OCI-LY7 (cell line): ENCODE data around the gene CYRIA. TPM values are rescaled to one million over a fixed set of nuclear protein-coding genes. Genes with fewer than 3 reads are reported as not detected.
A peak's percentile ranks its signal among the peaks of the same experiment; 100 is the strongest.

ENCODE experiments used
- BruUV-seq: library from RNA; stranded (reverse); fragments of 400-500 nt; replicated peaks from 2 replicates; lab custom pipeline; 2021; lab: Mats Ljungman, UMichigan
- CTCF ChIA-PET: fragments of 300-600 bp; sonication (Branson Sonifier 250); formaldehyde crosslinking; loops from one replicate; lab custom pipeline; 2022; ENCODE audit warnings: antibody characterized with exemption; ENCODE audit not compliant: unreplicated experiment; lab: Charles Lee
- POLR2A ChIA-PET: fragments of 300-600 bp; sonication (Branson Sonifier 250); formaldehyde crosslinking; loops from one replicate; lab custom pipeline; 2022; ENCODE audit warnings: antibody characterized with exemption; lab: Charles Lee
- DNase-seq: peaks from one replicate; pipeline ENCODE4 v3.0.0-alpha.2; 2015; ENCODE audit warnings: low spot score
- H2AFZ ChIP-seq: fragments of 200-600 bp; sonication (generic), shearing (Covaris generic); 2 replicates; pipeline ENCODE4 v1.6.1; 2014; ENCODE audit warnings: mild to moderate bottlenecking, antibody characterized with exemption, low read length, moderate library complexity
- H3K27ac ChIP-seq: fragments of 200-600 bp; sonication (generic); 2 replicates; pipeline ENCODE4 v1.5.1; 2014; ENCODE audit warnings: mixed run types, low read depth, mild to moderate bottlenecking, moderate library complexity, low read length, inconsistent platforms; ENCODE audit not compliant: poor library complexity, severe bottlenecking
- H3K36me3 ChIP-seq: fragments of 200-600 bp; sonication (generic); 2 replicates; pipeline ENCODE4 v1.6.1; 2014; ENCODE audit warnings: mild to moderate bottlenecking, antibody characterized with exemption, low read length, moderate library complexity, mixed read lengths; ENCODE audit not compliant: insufficient read depth
- H3K4me1 ChIP-seq: fragments of 200-600 bp; sonication (generic); 2 replicates; pipeline ENCODE4 v1.5.1; 2014; ENCODE audit warnings: mild to moderate bottlenecking, low read length; ENCODE audit not compliant: insufficient read depth, poor library complexity, severe bottlenecking
- H3K4me2 ChIP-seq: fragments of 200-600 bp; sonication (generic); 2 replicates; pipeline ENCODE4 v1.6.1; 2014; ENCODE audit warnings: mild to moderate bottlenecking, low read length
- H3K4me3 ChIP-seq: fragments of 200-600 bp; sonication (generic); 2 replicates; pipeline ENCODE4 v1.5.1; 2014; ENCODE audit warnings: mild to moderate bottlenecking, low read depth, low read length; ENCODE audit not compliant: poor library complexity, severe bottlenecking
- H3K79me2 ChIP-seq: fragments of 200-600 bp; sonication (generic); 2 replicates; pipeline ENCODE4 v1.6.1; 2016; ENCODE audit warnings: low read depth, mild to moderate bottlenecking, low read length, moderate library complexity, mixed read lengths; ENCODE audit not compliant: insufficient read depth
- H3K9me2 ChIP-seq: fragments of 200-600 bp; sonication (generic); 2 replicates; pipeline ENCODE4 v1.6.1; 2016; ENCODE audit warnings: mild to moderate bottlenecking, low read length, mixed read lengths; ENCODE audit not compliant: insufficient read depth
- H3K9me3 ChIP-seq: fragments of 200-600 bp; sonication (generic); 2 replicates; pipeline ENCODE4 v1.6.1; 2014; ENCODE audit warnings: mild to moderate bottlenecking, mixed run types, low read length, mixed read lengths
- H4K20me1 ChIP-seq: fragments of 200-600 bp; sonication (generic); 2 replicates; pipeline ENCODE4 v1.6.1; 2014; ENCODE audit warnings: mild to moderate bottlenecking, antibody characterized with exemption, low read length, moderate library complexity, mixed read lengths; ENCODE audit not compliant: insufficient read depth
- CTCF ChIP-seq: fragments of 200-600 bp; sonication (generic); conservative IDR thresholded peaks from 2 replicates; pipeline ENCODE4 v1.5.1; 2014; ENCODE audit warnings: mild to moderate bottlenecking, antibody characterized with exemption, low read length, moderate library complexity, mixed read lengths
- EZH2phosphoT487 ChIP-seq: fragments of 200-600 bp; sonication (generic); IDR thresholded peaks from 2 replicates; pipeline ENCODE4 v1.6.1; 2018; ENCODE audit warnings: low read depth, borderline replicate concordance, mild to moderate bottlenecking, mixed run types, antibody characterized with exemption, low read length, moderate library complexity, mixed read lengths
- intact Hi-C: fragments of 100-400 bp; cut with micrococcal nuclease; formaldehyde crosslinking; loops from one replicate; pipeline ENCODE4 v1.10.0; 2022; ENCODE audit not compliant: unreplicated experiment
- total RNA-seq, 2 experiments: library from RNA; depleted of rRNA in 1 of 2; stranded (reverse); fragments of >200 nt in 1 of 2; shearing (Covaris generic) in 1 of 2; gene quantifications; 2 replicates each; pipeline ENCODE4 v1.2.3, GENCODE V29; 2014 to 2022

CYRIA gene
- total RNA-seq, 2 experiments from 2014 or later, result 5.0 to 11.7 TPM

- H3K27ac ChIP-seq, result no peak overlapping the region
- intact Hi-C loops, result loop anchor here (10.0 kb wide), 1 partner anchor 545 kb away; no protein-coding TSS in a partner anchor
- ChIA-PET POLR2A (interaction anchor here (3.6 kb wide), 1 partner anchor 10 kb away, joined by 16 read pairs; no protein-coding TSS in a partner anchor), CTCF (interaction anchor here (0.8 to 13.4 kb wide), 2 partner anchors 37 to 137 kb away, joined by 3 to 149 read pairs; no protein-coding TSS in a partner anchor)
- no peaks in the 10 kb centered on the region for H3K9me2 ChIP-seq
- no peaks in the 10 kb centered on the region for H3K9me3 ChIP-seq
- DNase-seq, result no peak
- peaks cover 40% of the 10 kb centered on the region for H3K36me3 ChIP-seq
- no peaks in the 10 kb centered on the region for H4K20me1 ChIP-seq
- no peak for TF ChIP-seq EZH2phosphoT487
- no peak for TF ChIP-seq CTCF
- no TSS peak for BruUV-seq
- H3K4me1 ChIP-seq, result peaks cover 55% of the 10 kb centered on the region
- peaks cover 11% of the 10 kb centered on the region; the same call in 1 of the 2 replicates for H3K79me2 ChIP-seq
- H2AFZ ChIP-seq, result no peak overlapping the region
- H3K4me2 ChIP-seq, result no peak overlapping the region
- H3K4me3 ChIP-seq, result no peak overlapping the region
Measured at GRCh38 chr2:16619576-16620245, 45.9 kb downstream of the CYRIA start.

GRCh38 chr2:16617282-16618266 is 48.1 kb downstream of the CYRIA start:
- TF ChIP-seq EZH2phosphoT487, result no peak
- TF ChIP-seq CTCF, result peak; percentile 76
- Histone ChIP-seq H3K9me2 (no peaks in the 10 kb centered on the region), H2AFZ (no peak overlapping the region), H3K4me1 (peaks cover 44% of the 10 kb centered on the region), H4K20me1 (no peaks in the 10 kb centered on the region), H3K36me3 (peaks cover 40% of the 10 kb centered on the region), H3K4me2 (peak overlapping the region; percentile 24; the same call in 1 of the 2 replicates), H3K27ac (no peak overlapping the region), H3K9me3 (no peaks in the 10 kb centered on the region), H3K4me3 (no peak overlapping the region), H3K79me2 (no peaks in the 10 kb centered on the region)
- DNase-seq, result no peak
- intact Hi-C loops, result no loop called here
- CTCF ChIA-PET, result interaction anchor here (1.0 to 1.5 kb wide), 4 partner anchors 10 to 139 kb away, joined by 3 to 4 read pairs (median 3); no protein-coding TSS in a partner anchor
- no TSS peak for BruUV-seq
- POLR2A ChIA-PET, result interaction anchor here (0.7 to 1.2 kb wide), 3 partner anchors 11 to 272 kb away, joined by 3 read pairs; no protein-coding TSS in a partner anchor
